Measurements from ENCODE around the gene C16orf96.

C16orf96 gene

GRCh38 chr16:4591706-4592470 lies 35.7 kb downstream of the C16orf96 start:
- DNase-seq (ENCODE audit: extremely low read depth, low read depth), result no peak
- TF ChIP-seq, protein P1, sequence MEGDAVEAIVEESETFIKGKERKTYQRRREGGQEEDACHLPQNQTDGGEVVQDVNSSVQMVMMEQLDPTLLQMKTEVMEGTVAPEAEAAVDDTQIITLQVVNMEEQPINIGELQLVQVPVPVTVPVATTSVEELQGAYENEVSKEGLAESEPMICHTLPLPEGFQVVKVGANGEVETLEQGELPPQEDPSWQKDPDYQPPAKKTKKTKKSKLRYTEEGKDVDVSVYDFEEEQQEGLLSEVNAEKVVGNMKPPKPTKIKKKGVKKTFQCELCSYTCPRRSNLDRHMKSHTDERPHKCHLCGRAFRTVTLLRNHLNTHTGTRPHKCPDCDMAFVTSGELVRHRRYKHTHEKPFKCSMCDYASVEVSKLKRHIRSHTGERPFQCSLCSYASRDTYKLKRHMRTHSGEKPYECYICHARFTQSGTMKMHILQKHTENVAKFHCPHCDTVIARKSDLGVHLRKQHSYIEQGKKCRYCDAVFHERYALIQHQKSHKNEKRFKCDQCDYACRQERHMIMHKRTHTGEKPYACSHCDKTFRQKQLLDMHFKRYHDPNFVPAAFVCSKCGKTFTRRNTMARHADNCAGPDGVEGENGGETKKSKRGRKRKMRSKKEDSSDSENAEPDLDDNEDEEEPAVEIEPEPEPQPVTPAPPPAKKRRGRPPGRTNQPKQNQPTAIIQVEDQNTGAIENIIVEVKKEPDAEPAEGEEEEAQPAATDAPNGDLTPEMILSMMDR (IDR thresholded peaks at IDR 0.05; ENCODE audit: low read depth, low read length), result no peak

DNA sequence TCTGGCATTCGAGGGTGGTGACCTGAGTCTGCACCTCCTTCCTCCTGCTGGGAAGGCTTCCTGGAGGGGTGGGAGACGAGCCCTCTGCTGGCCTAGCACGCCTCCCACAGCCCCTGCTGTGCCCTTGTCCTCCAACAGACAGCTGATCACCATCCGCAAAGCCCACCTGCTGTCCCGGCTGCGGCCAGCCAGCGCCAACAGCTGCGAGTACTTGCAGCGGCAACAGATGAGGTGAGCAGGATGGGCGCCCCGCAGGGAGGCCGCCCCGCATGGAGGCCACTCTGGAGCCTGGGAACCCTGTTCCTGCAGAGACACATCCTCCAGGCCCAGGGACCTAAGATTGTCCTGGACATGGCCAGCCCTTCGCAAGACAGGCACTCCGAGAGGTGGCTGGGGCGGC lies 36.9 kb downstream of the C16orf96 start:
- TF ChIP-seq, protein P1 (IDR thresholded peaks at IDR 0.05; ENCODE audit: low read depth, low read length), result no peak

DNA sequence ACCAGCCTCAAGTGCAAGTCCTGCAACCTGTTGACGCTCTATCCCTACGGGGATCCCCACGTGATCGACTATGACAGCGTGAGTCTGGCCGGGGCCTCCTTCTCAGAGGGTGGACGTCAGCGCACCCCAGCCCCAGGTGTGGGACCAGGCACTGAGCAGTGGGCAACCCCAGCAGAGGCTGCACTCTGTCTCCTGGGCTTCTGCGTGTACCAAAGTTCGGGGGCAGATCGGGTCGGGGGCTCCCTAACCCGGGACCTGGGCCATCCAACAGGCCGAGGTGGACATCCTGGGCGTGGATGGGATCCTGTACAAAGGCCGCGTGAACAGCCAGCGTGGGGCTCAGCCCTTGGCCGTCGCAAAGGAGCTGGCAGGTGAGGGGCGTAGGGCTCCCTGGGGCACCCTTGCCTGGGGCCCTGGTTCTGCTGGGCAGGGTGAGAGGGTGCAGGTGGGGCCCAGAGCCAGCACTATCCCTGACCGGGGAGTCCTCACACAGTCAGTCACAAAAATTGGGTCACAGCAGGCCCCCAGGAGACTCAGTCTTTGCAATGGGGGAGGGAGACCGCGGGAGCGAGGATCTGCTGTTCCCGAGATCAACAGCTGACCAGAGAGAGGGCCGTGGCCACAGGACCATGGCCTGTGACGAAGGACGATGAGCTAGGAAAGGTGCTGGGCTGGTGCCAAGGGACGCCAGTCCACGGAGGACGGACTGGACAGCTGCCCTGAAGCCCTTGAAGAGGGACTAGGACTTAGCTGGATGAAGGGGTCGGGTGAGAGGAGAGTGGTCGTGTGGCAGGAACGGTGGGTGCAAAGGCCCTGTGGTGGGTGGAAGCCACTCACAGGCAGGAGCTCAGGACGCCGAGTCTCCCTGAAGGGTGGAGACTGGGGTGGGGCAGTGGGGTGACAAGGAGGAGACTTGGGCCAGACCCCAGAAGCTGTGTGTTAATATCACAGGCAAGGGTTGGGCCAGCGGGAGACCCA lies 38.6 kb downstream of the C16orf96 start:
- TF ChIP-seq, protein P1 (IDR thresholded peaks at IDR 0.05; ENCODE audit: low read depth, low read length), result no peak
- DNase-seq (ENCODE audit: extremely low read depth, low read depth), result no peak

More for the DNA sequence above, 36.9 kb downstream of the C16orf96 start:
- no peak for DNase-seq (ENCODE audit: extremely low read depth, low read depth)

GRCh38 chr16:4597174-4597573 lies 41.0 kb downstream of the C16orf96 start:
- TF ChIP-seq, protein P1 (IDR thresholded peaks at IDR 0.05; ENCODE audit: low read depth, low read length), result no peak
- DNase-seq (ENCODE audit: extremely low read depth, low read depth), result no peak

DNA sequence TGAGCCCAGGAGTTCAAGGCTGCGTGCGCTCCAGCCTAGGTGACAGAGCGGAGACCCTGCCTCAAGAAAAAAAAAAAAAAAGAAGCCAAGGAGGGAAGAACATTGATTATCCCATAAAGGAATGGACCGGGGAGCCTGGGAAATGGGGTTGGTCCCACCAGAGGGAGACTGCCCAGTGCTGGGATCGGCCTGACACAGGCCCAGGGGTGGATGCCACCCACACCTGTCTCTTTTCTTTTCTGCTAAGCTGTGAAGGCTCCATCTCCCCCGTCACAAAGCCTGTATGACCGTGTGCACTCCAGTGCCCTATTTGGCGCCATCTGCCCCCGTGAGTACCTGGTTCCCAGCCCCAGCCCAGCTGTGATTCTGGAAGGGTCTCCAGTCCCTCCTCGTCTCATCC lies 42.9 kb downstream of the C16orf96 start:
- DNase-seq (ENCODE audit: extremely low read depth, low read depth), result no peak
- TF ChIP-seq, protein P1 (IDR thresholded peaks at IDR 0.05; ENCODE audit: low read depth, low read length), result no peak

- DNase-seq (ENCODE audit: extremely low read depth, low read depth), result no peak
- TF ChIP-seq, protein P1 (IDR thresholded peaks at IDR 0.05; ENCODE audit: low read depth, low read length), result no peak
Observed at GRCh38 chr16:4599545-4599944, 43.4 kb downstream of the C16orf96 start.

All from AG09319 (cell line).